ENCODE results near the gene GARNL3.

DNA sequence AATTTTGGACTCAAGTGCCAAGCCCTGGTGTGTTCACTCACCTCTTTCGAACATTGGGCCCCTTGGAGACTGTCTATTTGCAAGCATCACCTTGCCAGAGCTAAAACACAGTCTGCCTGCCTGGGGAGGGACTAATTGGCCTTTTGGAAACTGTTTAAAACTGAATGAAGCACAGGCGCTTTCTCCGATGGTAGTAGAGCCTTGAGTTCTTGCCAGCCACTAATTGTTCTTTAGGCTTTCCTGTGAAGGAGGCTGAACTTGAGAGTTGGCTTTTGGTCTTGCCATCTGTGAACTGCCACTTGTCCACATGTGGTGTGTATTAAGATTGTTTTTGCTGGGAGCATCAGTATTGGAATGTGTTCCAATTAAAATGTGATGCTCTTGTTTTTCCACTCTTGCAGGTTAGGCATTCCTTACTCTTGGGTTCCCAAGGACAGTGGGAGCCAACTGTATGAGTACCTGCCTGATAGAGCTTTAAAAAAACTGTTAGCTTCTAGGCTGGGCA lies 26.0 kb downstream of the GARNL3 start:
- TF ChIP-seq, protein P1, sequence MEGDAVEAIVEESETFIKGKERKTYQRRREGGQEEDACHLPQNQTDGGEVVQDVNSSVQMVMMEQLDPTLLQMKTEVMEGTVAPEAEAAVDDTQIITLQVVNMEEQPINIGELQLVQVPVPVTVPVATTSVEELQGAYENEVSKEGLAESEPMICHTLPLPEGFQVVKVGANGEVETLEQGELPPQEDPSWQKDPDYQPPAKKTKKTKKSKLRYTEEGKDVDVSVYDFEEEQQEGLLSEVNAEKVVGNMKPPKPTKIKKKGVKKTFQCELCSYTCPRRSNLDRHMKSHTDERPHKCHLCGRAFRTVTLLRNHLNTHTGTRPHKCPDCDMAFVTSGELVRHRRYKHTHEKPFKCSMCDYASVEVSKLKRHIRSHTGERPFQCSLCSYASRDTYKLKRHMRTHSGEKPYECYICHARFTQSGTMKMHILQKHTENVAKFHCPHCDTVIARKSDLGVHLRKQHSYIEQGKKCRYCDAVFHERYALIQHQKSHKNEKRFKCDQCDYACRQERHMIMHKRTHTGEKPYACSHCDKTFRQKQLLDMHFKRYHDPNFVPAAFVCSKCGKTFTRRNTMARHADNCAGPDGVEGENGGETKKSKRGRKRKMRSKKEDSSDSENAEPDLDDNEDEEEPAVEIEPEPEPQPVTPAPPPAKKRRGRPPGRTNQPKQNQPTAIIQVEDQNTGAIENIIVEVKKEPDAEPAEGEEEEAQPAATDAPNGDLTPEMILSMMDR (IDR thresholded peaks at IDR 0.05) = no peak
- no peak for TF ChIP-seq POLR2A (IDR thresholded peaks at IDR 0.05)
- TF ChIP-seq POLR2AphosphoS5 (IDR thresholded peaks at IDR 0.05; ENCODE audit: insufficient read depth in 1 of 2, low read depth in 1 of 2) = no peak

Measured in vagina (tissue), 2 donors.